Osteoblast (primary cell): ENCODE measurements around the gene RBM48. TPM values are rescaled to one million over a fixed set of nuclear protein-coding genes. Genes with fewer than 3 reads are reported as not detected.

Experiments used
- DNase-seq: peaks from one replicate; pipeline ENCODE4 v3.0.0; 2011; ENCODE audit warnings: low spot score, mixed read lengths; ENCODE audit not compliant: insufficient read length; ENCODE audit errors: missing footprints
- H2AFZ ChIP-seq: 2 replicates; pipeline ENCODE4 v1.6.0; 2011; ENCODE audit warnings: mild to moderate bottlenecking, low read length
- H3K27ac ChIP-seq: 2 replicates; pipeline ENCODE4 v1.5.1; 2011; ENCODE audit warnings: mild to moderate bottlenecking, low read depth, low read length, moderate library complexity
- H3K27me3 ChIP-seq: 2 replicates; pipeline ENCODE4 v1.6.0; 2012; ENCODE audit warnings: mild to moderate bottlenecking, control low read depth, inconsistent platforms, low read length, moderate library complexity; ENCODE audit not compliant: insufficient read depth
- H3K36me3 ChIP-seq: 2 replicates; pipeline ENCODE4 v1.5.1; 2011; ENCODE audit warnings: mild to moderate bottlenecking, low read length, control low read depth, moderate library complexity; ENCODE audit not compliant: insufficient read depth
- H3K4me1 ChIP-seq: 2 replicates; pipeline ENCODE4 v1.5.1; 2011; ENCODE audit warnings: mild to moderate bottlenecking, low read length, control low read depth, moderate library complexity; ENCODE audit not compliant: insufficient read depth
- H3K4me2 ChIP-seq: 2 replicates; pipeline ENCODE4 v1.6.0; 2011; ENCODE audit warnings: mild to moderate bottlenecking, low read length; ENCODE audit not compliant: insufficient read depth
- H3K4me3 ChIP-seq: fragments of 200-600 bp; sonication (generic); 3 replicates; pipeline ENCODE4 v1.5.1; 2012; ENCODE audit warnings: mild to moderate bottlenecking, low read length, inconsistent platforms; ENCODE audit not compliant: insufficient read depth
- H3K79me2 ChIP-seq: 2 replicates; pipeline ENCODE4 v1.6.0; 2012; ENCODE audit warnings: mild to moderate bottlenecking, low read length, control low read depth, inconsistent platforms; ENCODE audit not compliant: insufficient read depth
- H3K9me3 ChIP-seq: 2 replicates; pipeline ENCODE4 v1.5.1; 2011; ENCODE audit warnings: low read depth, low read length, control low read depth
- H4K20me1 ChIP-seq: 2 replicates; pipeline ENCODE4 v1.6.0; 2012; ENCODE audit warnings: mild to moderate bottlenecking, low read length, control low read depth; ENCODE audit not compliant: insufficient read depth
- total RNA-seq: library from RNA; depleted of rRNA; stranded (reverse); fragments of >200 nt; gene quantifications from 2 replicates; pipeline ENCODE4 v1.2.3, GENCODE V29; 2012
- TF ChIP-seq, protein P1 (sequence below): IDR thresholded peaks from 2 replicates; pipeline ENCODE4 v1.5.1; 2011; ENCODE audit warnings: mild to moderate bottlenecking, low read depth, low read length, moderate library complexity; ENCODE audit errors: extremely low read depth

The RBM48 gene
- total RNA-seq, 1 donor = 11.2 TPM

DNA sequence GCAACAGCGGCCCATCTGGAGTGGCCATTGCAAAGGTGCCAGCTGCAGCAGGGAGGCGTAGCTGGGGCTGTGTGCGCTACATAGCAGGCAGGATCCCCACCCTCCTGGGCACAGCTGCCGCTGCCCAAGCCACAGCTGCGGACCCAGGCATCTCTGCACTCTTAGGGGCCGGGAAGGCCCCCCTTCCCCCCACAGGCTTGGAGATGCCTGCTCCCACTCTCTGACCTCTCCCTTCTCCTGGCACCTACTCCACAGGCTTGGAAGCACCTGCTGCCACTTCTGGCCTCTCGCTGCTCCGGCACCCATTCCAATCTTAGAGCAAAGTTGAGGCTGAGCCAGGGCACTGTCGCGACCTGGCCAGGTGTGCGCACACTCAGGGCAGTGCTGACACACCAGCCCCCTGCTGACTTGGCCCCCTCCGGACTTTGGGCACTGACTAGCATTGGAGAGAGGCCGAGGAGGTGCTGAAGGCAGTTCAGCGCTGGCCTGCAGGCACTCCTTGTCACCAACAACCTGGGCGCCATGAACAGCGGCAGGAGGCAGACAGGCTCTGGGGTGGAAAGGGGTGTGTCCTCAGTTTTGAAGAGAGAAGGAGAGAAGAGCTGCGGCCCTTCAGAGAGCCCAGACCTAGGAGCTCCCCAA is 18.4 kb downstream of the RBM48 start:
- H3K79me2 ChIP-seq = no peaks in the 10 kb centered on the region
- no peaks in the 10 kb centered on the region for H4K20me1 ChIP-seq
- H3K27me3 ChIP-seq = no peaks in the 10 kb centered on the region
- no peak overlapping the region for H3K4me2 ChIP-seq
- H3K36me3 ChIP-seq = no peaks in the 10 kb centered on the region
- no peak overlapping the region for H3K27ac ChIP-seq
- no peak overlapping the region for H2AFZ ChIP-seq
- H3K4me1 ChIP-seq = no peaks in the 10 kb centered on the region
- TF ChIP-seq, protein P1, sequence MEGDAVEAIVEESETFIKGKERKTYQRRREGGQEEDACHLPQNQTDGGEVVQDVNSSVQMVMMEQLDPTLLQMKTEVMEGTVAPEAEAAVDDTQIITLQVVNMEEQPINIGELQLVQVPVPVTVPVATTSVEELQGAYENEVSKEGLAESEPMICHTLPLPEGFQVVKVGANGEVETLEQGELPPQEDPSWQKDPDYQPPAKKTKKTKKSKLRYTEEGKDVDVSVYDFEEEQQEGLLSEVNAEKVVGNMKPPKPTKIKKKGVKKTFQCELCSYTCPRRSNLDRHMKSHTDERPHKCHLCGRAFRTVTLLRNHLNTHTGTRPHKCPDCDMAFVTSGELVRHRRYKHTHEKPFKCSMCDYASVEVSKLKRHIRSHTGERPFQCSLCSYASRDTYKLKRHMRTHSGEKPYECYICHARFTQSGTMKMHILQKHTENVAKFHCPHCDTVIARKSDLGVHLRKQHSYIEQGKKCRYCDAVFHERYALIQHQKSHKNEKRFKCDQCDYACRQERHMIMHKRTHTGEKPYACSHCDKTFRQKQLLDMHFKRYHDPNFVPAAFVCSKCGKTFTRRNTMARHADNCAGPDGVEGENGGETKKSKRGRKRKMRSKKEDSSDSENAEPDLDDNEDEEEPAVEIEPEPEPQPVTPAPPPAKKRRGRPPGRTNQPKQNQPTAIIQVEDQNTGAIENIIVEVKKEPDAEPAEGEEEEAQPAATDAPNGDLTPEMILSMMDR = no peak
- no peaks in the 10 kb centered on the region for H3K9me3 ChIP-seq
- no peak overlapping the region for H3K4me3 ChIP-seq
- no peak for DNase-seq

- H3K27me3 ChIP-seq = no peaks in the 10 kb centered on the region
- no peaks in the 10 kb centered on the region for H3K79me2 ChIP-seq
- H3K27ac ChIP-seq = no peak overlapping the region
- DNase-seq = no peak
- no peaks in the 10 kb centered on the region for H3K4me1 ChIP-seq
- no peak overlapping the region for H2AFZ ChIP-seq
- H3K4me3 ChIP-seq = no peak overlapping the region
- H3K36me3 ChIP-seq = no peaks in the 10 kb centered on the region
- TF ChIP-seq, protein P1 = no peak
- no peaks in the 10 kb centered on the region for H4K20me1 ChIP-seq
- no peak overlapping the region for H3K4me2 ChIP-seq
- H3K9me3 ChIP-seq = no peaks in the 10 kb centered on the region
These were observed 19.0 kb downstream of the RBM48 start for GRCh38 chr7:92547579-92547978.

DNA sequence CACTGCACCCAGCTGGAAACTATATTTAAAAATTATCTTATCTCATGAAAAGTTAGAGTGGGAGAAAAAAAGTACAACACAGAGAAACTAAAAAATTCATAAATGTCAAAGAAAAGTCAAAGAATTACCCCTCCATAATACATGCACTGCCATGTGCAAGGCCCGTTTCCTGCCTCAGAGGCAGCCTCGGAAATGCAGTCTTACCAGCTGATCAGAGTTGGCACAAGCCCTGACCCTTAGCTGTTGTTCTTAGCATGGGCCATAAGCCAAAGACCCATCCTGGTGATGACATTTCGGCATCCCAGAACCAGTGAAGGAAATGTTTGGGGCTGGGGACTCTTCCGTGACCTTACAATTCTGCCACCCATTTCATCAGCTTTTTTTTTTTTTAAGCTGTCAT is 21.6 kb downstream of the RBM48 start:
- Histone ChIP-seq H3K4me3 (no peak overlapping the region), H3K27ac (no peak overlapping the region), H3K4me2 (no peak overlapping the region), H2AFZ (no peak overlapping the region), H3K79me2 (no peaks in the 10 kb centered on the region), H3K36me3 (no peaks in the 10 kb centered on the region), H3K4me1 (no peaks in the 10 kb centered on the region), H3K27me3 (no peaks in the 10 kb centered on the region), H3K9me3 (no peaks in the 10 kb centered on the region), H4K20me1 (no peaks in the 10 kb centered on the region)
- no peak for DNase-seq
- TF ChIP-seq, protein P1 = no peak

GRCh38 chr7:92557249-92557648 is 28.7 kb downstream of the RBM48 start:
- TF ChIP-seq, protein P1 = no peak
- Histone ChIP-seq H3K4me3 (no peak overlapping the region), H3K9me3 (no peaks in the 10 kb centered on the region), H3K4me2 (no peak overlapping the region), H3K36me3 (peaks cover 14% of the 10 kb centered on the region), H3K79me2 (no peaks in the 10 kb centered on the region), H3K27ac (no peak overlapping the region), H3K4me1 (no peaks in the 10 kb centered on the region), H2AFZ (no peak overlapping the region), H4K20me1 (no peaks in the 10 kb centered on the region), H3K27me3 (no peaks in the 10 kb centered on the region)
- DNase-seq = no peak
